ENCODE results near the gene SLC26A6.

SLC26A6 gene

GRCh38 chr3:48597408-48597800, 37.9 kb downstream of the SLC26A6 start:
- no peak for DNase-seq

GRCh38 chr3:48596676-48597407, 38.4 kb downstream of the SLC26A6 start:
- DNase-seq, result no peak

GRCh38 chr3:48596157-48596556, 39.1 kb downstream of the SLC26A6 start:
- no peak for DNase-seq

GRCh38 chr3:48595526-48596121, 39.6 kb downstream of the SLC26A6 start:
- DNase-seq, result peak; percentile 97

GRCh38 chr3:48595075-48595525, 40.2 kb downstream of the SLC26A6 start, which contains the start of gene COL7A1:
Gene COL7A1, minus strand, starts transcription at chr3:48595329. Its CDS starts 170 bp downstream, at chr3:48595159.
- DNase-seq, result no peak

GRCh38 chr3:48594417-48595049, 40.7 kb downstream of the SLC26A6 start:
- DNase-seq, result peak; percentile 45

- DNase-seq, result no peak
Observed at GRCh38 chr3:48593337-48593736, 41.9 kb downstream of the SLC26A6 start.

- peak; percentile 21 for DNase-seq
Observed at GRCh38 chr3:48592519-48593087, 42.7 kb downstream of the SLC26A6 start.

GRCh38 chr3:48591886-48592518, 43.3 kb downstream of the SLC26A6 start:
- no peak for DNase-seq

- no peak for DNase-seq
Observed at GRCh38 chr3:48591436-48591835, 43.8 kb downstream of the SLC26A6 start.

- no peak for DNase-seq
Observed at GRCh38 chr3:48588230-48588629, 47.0 kb downstream of the SLC26A6 start.

- DNase-seq, result no peak
Observed at GRCh38 chr3:48587686-48588085, 47.6 kb downstream of the SLC26A6 start.

- DNase-seq, result no peak
Observed at GRCh38 chr3:48585411-48585810, 49.9 kb downstream of the SLC26A6 start.

- no peak for DNase-seq
Observed at GRCh38 chr3:48584836-48585235, 50.4 kb downstream of the SLC26A6 start.

GRCh38 chr3:48581621-48582481, 53.4 kb downstream of the SLC26A6 start:
- DNase-seq, result no peak

GRCh38 chr3:48576647-48577046, 58.6 kb downstream of the SLC26A6 start:
- no peak for DNase-seq
